HG02588 (cell line): Measurements from ENCODE around the gene E2F6.

Source experiments
- ATAC-seq: cut with Tn5 transposase; IDR thresholded peaks from one replicate; pipeline ENCODE4 v1.9.1; 2021; ENCODE audit warnings: mild to moderate bottlenecking, moderate library complexity; ENCODE audit not compliant: unreplicated experiment

E2F6 gene

GRCh38 chr2:11465485-11466306, at the start of gene E2F6:
Gene E2F6, minus strand, starts transcription at chr2:11466161. Its CDS starts 282 bp downstream, at chr2:11465879.
- peak; percentile 66 for ATAC-seq

GRCh38 chr2:11515490-11515981, 49.6 kb upstream of the E2F6 start:
- no peak for ATAC-seq

- ATAC-seq = no peak
Measured at GRCh38 chr2:11514904-11515303, 48.9 kb upstream of the E2F6 start.

- ATAC-seq = no peak
Measured at GRCh38 chr2:11514081-11514730, 48.2 kb upstream of the E2F6 start.

GRCh38 chr2:11513319-11513718, 47.4 kb upstream of the E2F6 start:
- ATAC-seq = no peak

- ATAC-seq = no peak
Measured at GRCh38 chr2:11512431-11512830, 46.5 kb upstream of the E2F6 start.

GRCh38 chr2:11509657-11510360, 43.8 kb upstream of the E2F6 start:
- ATAC-seq = no peak

GRCh38 chr2:11508279-11508678, 42.3 kb upstream of the E2F6 start:
- ATAC-seq = no peak

- ATAC-seq = no peak
Measured at GRCh38 chr2:11507517-11507916, 41.6 kb upstream of the E2F6 start.

GRCh38 chr2:11506611-11506969, 40.6 kb upstream of the E2F6 start:
- ATAC-seq = no peak

GRCh38 chr2:11505652-11506610, 40.0 kb upstream of the E2F6 start:
- ATAC-seq = no peak

- ATAC-seq = no peak
Measured at GRCh38 chr2:11503354-11503927, 37.5 kb upstream of the E2F6 start.

- ATAC-seq = no peak
Measured at GRCh38 chr2:11502740-11503292, 36.9 kb upstream of the E2F6 start.

GRCh38 chr2:11500702-11501303, 34.8 kb upstream of the E2F6 start:
- no peak for ATAC-seq

- no peak for ATAC-seq
Measured at GRCh38 chr2:11499081-11499743, 33.3 kb upstream of the E2F6 start.

GRCh38 chr2:11498543-11499034, 32.6 kb upstream of the E2F6 start:
- peak; percentile 95 for ATAC-seq

- no peak for ATAC-seq
Measured at GRCh38 chr2:11495844-11496681, 30.1 kb upstream of the E2F6 start.

- no peak for ATAC-seq
Measured at GRCh38 chr2:11494310-11494709, 28.3 kb upstream of the E2F6 start.
